ENCODE results near the gene RUNX1. TPM values are rescaled to one million over a fixed set of nuclear protein-coding genes. Genes with fewer than 3 reads are reported as not detected.

The RUNX1 gene
- polyA plus RNA-seq, 1 donor: 9.2 TPM

GRCh38 chr21:34986561-34987500, 62.3 kb downstream of the RUNX1 start:
- DNase-seq: no peak
- no peaks in the 10 kb centered on the region for H3K27me3 ChIP-seq (ENCODE audit: control insufficient read depth, insufficient read depth, low read length)
- no peak overlapping the region for H3K4me3 ChIP-seq (ENCODE audit: low read length)
- no peaks in the 10 kb centered on the region for H3K36me3 ChIP-seq (ENCODE audit: control insufficient read depth, insufficient read depth, low read length)
- no CpG with 5 or more reads among the region's 16 CpGs for WGBS (ENCODE audit: insufficient coverage, low lambda C conversion rate)
- H3K27ac ChIP-seq (ENCODE audit: low read length): no peak overlapping the region
- no peaks in the 10 kb centered on the region for H3K4me1 ChIP-seq (ENCODE audit: control insufficient read depth, insufficient read depth, low read length)
- H3K9me3 ChIP-seq (ENCODE audit: control insufficient read depth, low read depth, low read length): no peaks in the 10 kb centered on the region

GRCh38 chr21:34984356-34985058, 64.6 kb downstream of the RUNX1 start:
- H3K4me1 ChIP-seq (ENCODE audit: control insufficient read depth, insufficient read depth, low read length): no peaks in the 10 kb centered on the region
- no peaks in the 10 kb centered on the region for H3K36me3 ChIP-seq (ENCODE audit: control insufficient read depth, insufficient read depth, low read length)
- WGBS (ENCODE audit: insufficient coverage, low lambda C conversion rate): 87% methylated on average over 2 of the region's 3 CpGs
- H3K27me3 ChIP-seq (ENCODE audit: control insufficient read depth, insufficient read depth, low read length): no peaks in the 10 kb centered on the region
- H3K9me3 ChIP-seq (ENCODE audit: control insufficient read depth, low read depth, low read length): no peaks in the 10 kb centered on the region
- H3K4me3 ChIP-seq (ENCODE audit: low read length): no peak overlapping the region
- DNase-seq: no peak
- no peak overlapping the region for H3K27ac ChIP-seq (ENCODE audit: low read length)

- Histone ChIP-seq H3K27ac (ENCODE audit: low read length) (no peak overlapping the region), H3K27me3 (ENCODE audit: control insufficient read depth, insufficient read depth, low read length) (no peaks in the 10 kb centered on the region), H3K9me3 (ENCODE audit: control insufficient read depth, low read depth, low read length) (no peaks in the 10 kb centered on the region), H3K4me3 (ENCODE audit: low read length) (no peak overlapping the region), H3K36me3 (ENCODE audit: control insufficient read depth, insufficient read depth, low read length) (no peaks in the 10 kb centered on the region), H3K4me1 (ENCODE audit: control insufficient read depth, insufficient read depth, low read length) (peaks cover 4% of the 10 kb centered on the region)
- DNase-seq: no peak
Measured at GRCh38 chr21:34983680-34984086, 65.4 kb downstream of the RUNX1 start.

GRCh38 chr21:34981791-34982190, 67.3 kb downstream of the RUNX1 start:
- Histone ChIP-seq H3K4me1 (ENCODE audit: control insufficient read depth, insufficient read depth, low read length) (peaks cover 4% of the 10 kb centered on the region), H3K9me3 (ENCODE audit: control insufficient read depth, low read depth, low read length) (no peaks in the 10 kb centered on the region), H3K27ac (ENCODE audit: low read length) (no peak overlapping the region), H3K27me3 (ENCODE audit: control insufficient read depth, insufficient read depth, low read length) (no peaks in the 10 kb centered on the region), H3K4me3 (ENCODE audit: low read length) (no peak overlapping the region), H3K36me3 (ENCODE audit: control insufficient read depth, insufficient read depth, low read length) (no peaks in the 10 kb centered on the region)
- no peak for DNase-seq
- 96% methylated on average over 3 of the region's 7 CpGs for WGBS (ENCODE audit: insufficient coverage, low lambda C conversion rate)

GRCh38 chr21:34980423-34981115, 68.5 kb downstream of the RUNX1 start:
- 93% methylated on average over 4 of the region's 8 CpGs for WGBS (ENCODE audit: insufficient coverage, low lambda C conversion rate)
- H3K27ac ChIP-seq (ENCODE audit: low read length): no peak overlapping the region
- H3K36me3 ChIP-seq (ENCODE audit: control insufficient read depth, insufficient read depth, low read length): no peaks in the 10 kb centered on the region

GRCh38 chr21:34979383-34979782, 69.7 kb downstream of the RUNX1 start:
- Histone ChIP-seq H3K4me3 (ENCODE audit: low read length) (no peak overlapping the region), H3K36me3 (ENCODE audit: control insufficient read depth, insufficient read depth, low read length) (no peaks in the 10 kb centered on the region), H3K27me3 (ENCODE audit: control insufficient read depth, insufficient read depth, low read length) (no peaks in the 10 kb centered on the region), H3K4me1 (ENCODE audit: control insufficient read depth, insufficient read depth, low read length) (peaks cover 4% of the 10 kb centered on the region), H3K9me3 (ENCODE audit: control insufficient read depth, low read depth, low read length) (no peaks in the 10 kb centered on the region), H3K27ac (ENCODE audit: low read length) (no peak overlapping the region)
- WGBS (ENCODE audit: insufficient coverage, low lambda C conversion rate): 17% methylated on average over 1 of the region's 4 CpGs
- peak in 1 of 2 donors; percentile 66 for DNase-seq

More at GRCh38 chr21:34980423-34981115, 68.5 kb downstream of the RUNX1 start:
- Histone ChIP-seq H3K9me3 (ENCODE audit: control insufficient read depth, low read depth, low read length) (no peaks in the 10 kb centered on the region), H3K27me3 (ENCODE audit: control insufficient read depth, insufficient read depth, low read length) (no peaks in the 10 kb centered on the region), H3K4me3 (ENCODE audit: low read length) (no peak overlapping the region), H3K4me1 (ENCODE audit: control insufficient read depth, insufficient read depth, low read length) (peaks cover 4% of the 10 kb centered on the region)
- no peak for DNase-seq

- H3K9me3 ChIP-seq (ENCODE audit: control insufficient read depth, low read depth, low read length): no peaks in the 10 kb centered on the region
- no peak overlapping the region for H3K27ac ChIP-seq (ENCODE audit: low read length)
- peaks cover 4% of the 10 kb centered on the region for H3K4me1 ChIP-seq (ENCODE audit: control insufficient read depth, insufficient read depth, low read length)
- WGBS (ENCODE audit: insufficient coverage, low lambda C conversion rate): 100% methylated on average over 1 of the region's 1 CpG
- H3K36me3 ChIP-seq (ENCODE audit: control insufficient read depth, insufficient read depth, low read length): no peaks in the 10 kb centered on the region
- H3K4me3 ChIP-seq (ENCODE audit: low read length): no peak overlapping the region
- no peak for DNase-seq
- H3K27me3 ChIP-seq (ENCODE audit: control insufficient read depth, insufficient read depth, low read length): no peaks in the 10 kb centered on the region
Measured at GRCh38 chr21:34977333-34977732, 71.8 kb downstream of the RUNX1 start.

GRCh38 chr21:34974162-34974981, 74.7 kb downstream of the RUNX1 start:
- no CpG with 5 or more reads among the region's 11 CpGs for WGBS (ENCODE audit: insufficient coverage, low lambda C conversion rate)
- H3K9me3 ChIP-seq (ENCODE audit: control insufficient read depth, low read depth, low read length): no peaks in the 10 kb centered on the region
- H3K4me1 ChIP-seq (ENCODE audit: control insufficient read depth, insufficient read depth, low read length): peaks cover 4% of the 10 kb centered on the region
- H3K27ac ChIP-seq (ENCODE audit: low read length): no peak overlapping the region
- no peak overlapping the region for H3K4me3 ChIP-seq (ENCODE audit: low read length)
- no peaks in the 10 kb centered on the region for H3K27me3 ChIP-seq (ENCODE audit: control insufficient read depth, insufficient read depth, low read length)
- no peaks in the 10 kb centered on the region for H3K36me3 ChIP-seq (ENCODE audit: control insufficient read depth, insufficient read depth, low read length)
- peak in 1 of 2 donors; percentile 39 for DNase-seq

GRCh38 chr21:34973685-34974084, 75.4 kb downstream of the RUNX1 start:
- H3K27me3 ChIP-seq (ENCODE audit: control insufficient read depth, insufficient read depth, low read length): no peaks in the 10 kb centered on the region
- WGBS (ENCODE audit: insufficient coverage, low lambda C conversion rate): 88% methylated on average over 1 of the region's 3 CpGs
- H3K27ac ChIP-seq (ENCODE audit: low read length): no peak overlapping the region
- no peak for DNase-seq
- no peaks in the 10 kb centered on the region for H3K9me3 ChIP-seq (ENCODE audit: control insufficient read depth, low read depth, low read length)
- peaks cover under 1% of the 10 kb centered on the region for H3K4me1 ChIP-seq (ENCODE audit: control insufficient read depth, insufficient read depth, low read length)
- no peaks in the 10 kb centered on the region for H3K36me3 ChIP-seq (ENCODE audit: control insufficient read depth, insufficient read depth, low read length)
- no peak overlapping the region for H3K4me3 ChIP-seq (ENCODE audit: low read length)

- no peaks in the 10 kb centered on the region for H3K36me3 ChIP-seq (ENCODE audit: control insufficient read depth, insufficient read depth, low read length)
- H3K4me1 ChIP-seq (ENCODE audit: control insufficient read depth, insufficient read depth, low read length): no peaks in the 10 kb centered on the region
- WGBS (ENCODE audit: insufficient coverage, low lambda C conversion rate): no CpG with 5 or more reads among the region's 1 CpG
- H3K9me3 ChIP-seq (ENCODE audit: control insufficient read depth, low read depth, low read length): no peaks in the 10 kb centered on the region
- no peak overlapping the region for H3K27ac ChIP-seq (ENCODE audit: low read length)
- no peak for DNase-seq
- no peak overlapping the region for H3K4me3 ChIP-seq (ENCODE audit: low read length)
- no peaks in the 10 kb centered on the region for H3K27me3 ChIP-seq (ENCODE audit: control insufficient read depth, insufficient read depth, low read length)
Measured at GRCh38 chr21:34971656-34972055, 77.4 kb downstream of the RUNX1 start.

All from large intestine (tissue), 3 donors.